K562 (cell line): Measurements from ENCODE around the gene ERVH48-1. TPM values are rescaled to one million over a fixed set of nuclear protein-coding genes. Genes with fewer than 3 reads are reported as not detected.

Experiments used
- CAMTA2 ChIP-seq: fragments of 250-450 bp; sonication (Bioruptor Pico); conservative IDR thresholded peaks from 2 replicates; pipeline ENCODE4 v1.5.1; 2022
- CBFA2T2 ChIP-seq: fragments of 450-650 bp; conservative IDR thresholded peaks from 2 replicates; pipeline ENCODE4 v1.6.1; 2017; ENCODE audit warnings: mild to moderate bottlenecking
- CHD1 ChIP-seq: fragments of 200-600 bp; sonication (generic); IDR thresholded peaks from one replicate; pipeline ENCODE4 v1.6.1; 2012; ENCODE audit warnings: mild to moderate bottlenecking, moderate library complexity, low read length, inconsistent platforms
- ELF1 ChIP-seq: fragments of 200-800 bp; sonication (Bioruptor generic); IDR thresholded peaks from 2 replicates; pipeline ENCODE4 v1.6.1; 2016; ENCODE audit warnings: missing genetic modification characterization, missing compliant biosample characterization
- ELF4 ChIP-seq: fragments of 450-650 bp; formaldehyde crosslinking; IDR thresholded peaks from 2 replicates; pipeline ENCODE4 v1.4.0; 2022; ENCODE audit warnings: missing genetic modification characterization
- ETV5 ChIP-seq: sonication (generic); formaldehyde crosslinking; IDR thresholded peaks from 2 replicates; pipeline ENCODE4 v1.4.0; 2020; ENCODE audit warnings: low read depth, mild to moderate bottlenecking, missing genetic modification reagents
- FOXJ2 ChIP-seq: fragments of 200-800 bp; sonication (Bioruptor generic); IDR thresholded peaks from 2 replicates; pipeline ENCODE4 v1.6.1; 2016; ENCODE audit warnings: missing genetic modification characterization, missing compliant biosample characterization
- HNRNPH1 ChIP-seq: fragments of 200-400 bp; formaldehyde crosslinking; optimal IDR thresholded peaks from 2 replicates; pipeline ENCODE3; 2017; ENCODE audit warnings: low read depth, mild to moderate bottlenecking, low read length, moderate library complexity
- SIRT6 ChIP-seq: IDR thresholded peaks from one replicate; pipeline ENCODE4 v1.6.1; 2012; ENCODE audit warnings: low read depth, mild to moderate bottlenecking, control low read depth, inconsistent platforms, low read length, moderate library complexity
- SMAD2 ChIP-seq: fragments of 150-350 bp; IDR thresholded peaks from 2 replicates; pipeline ENCODE4 v1.6.1; 2014; ENCODE audit warnings: low read depth, mild to moderate bottlenecking, low read length
- STAT5B ChIP-seq: fragments of 250-450 bp; sonication (Bioruptor Pico); IDR thresholded peaks from 2 replicates; pipeline ENCODE4 v1.8.0; 2021; ENCODE audit warnings: mild to moderate bottlenecking, inconsistent platforms
- ZBTB17 ChIP-seq: fragments of 450-650 bp; formaldehyde crosslinking; IDR thresholded peaks from 2 replicates; pipeline ENCODE4 v1.4.0; 2020; ENCODE audit warnings: mild to moderate bottlenecking
- ZBTB40 ChIP-seq, 2 experiments: fragments of 450-650 bp in 1 of 2; sonication (generic) in 1 of 2; formaldehyde crosslinking in 1 of 2; IDR thresholded peaks; 2 replicates each; pipeline versions ENCODE4 v1.7.1 to v1.9.0; 2016 to 2022; ENCODE audit warnings: inconsistent platforms in 1 of 2, mild to moderate bottlenecking in 1 of 2, missing genetic modification reagents in 1 of 2
- ZNF146 ChIP-seq: IDR thresholded peaks from one replicate; pipeline ENCODE4 v1.6.1; 2018; ENCODE audit warnings: missing compliant biosample characterization; ENCODE audit not compliant: unreplicated experiment
- ZNF354B ChIP-seq: fragments of 250-450 bp; sonication (Bioruptor Pico); IDR thresholded peaks from 2 replicates; pipeline ENCODE4 v1.4.0; 2020
- ZNF444 ChIP-seq: fragments of 250-450 bp; sonication (Bioruptor Pico); IDR thresholded peaks from 2 replicates; pipeline ENCODE4 v1.4.0; 2020; ENCODE audit warnings: mild to moderate bottlenecking, moderate library complexity
- ZNF57 ChIP-seq: fragments of 450-650 bp; formaldehyde crosslinking; IDR thresholded peaks from 2 replicates; pipeline ENCODE4 v1.4.0; 2020; ENCODE audit warnings: mild to moderate bottlenecking, moderate library complexity
- polyA plus RNA-seq, 8 experiments: library from polyadenylated mRNA; depleted of rRNA in 4 of 8; stranded (reverse) in 5 of 8; unstranded in 3 of 8; fragments of >200 nt; fragmentation: Nextera tagmentation in 2 of 8; fragmentation: Illumina TruSeq in 1 of 8; extraction: Ambion mirVana in 2 of 8; extraction: Trizol in 1 of 8; gene quantifications; 2 replicates each; pipeline versions ENCODE4 v1.2.1 to v1.2.3, GENCODE V29; 2011 to 2014; ENCODE audit warnings: inconsistent platforms in 1 of 8, missing spikeins in 1 of 8
- total RNA-seq, 7 experiments: library from RNA; depleted of rRNA in 6 of 7; stranded (reverse); fragments of >200 nt in 6 of 7; fragmentation: Illumina TruSeq in 2 of 7; extraction: Trizol in 2 of 7; gene quantifications; 2 replicates each; pipeline versions ENCODE4 v1.2.1 to v1.2.3, GENCODE V29; 2011 to 2021; ENCODE audit warnings: low replicate concordance in 1 of 7
- TF ChIP-seq, protein P1 (sequence below): fragments of 450-650 bp; formaldehyde crosslinking; IDR thresholded peaks from 2 replicates; pipeline ENCODE4 v1.4.0; 2020; ENCODE audit warnings: mild to moderate bottlenecking, moderate library complexity
- TF ChIP-seq, protein P2 (sequence below): sonication (generic); formaldehyde crosslinking; IDR thresholded peaks from 2 replicates; pipeline ENCODE4 v1.8.1; 2023; ENCODE audit warnings: mild to moderate bottlenecking, missing genetic modification reagents

The ERVH48-1 gene
- total and polyA plus RNA-seq, 9 of the 15 experiments (the other 6 are each of a cell fraction or from before 2014, with no cell fraction given) = 0.08 to 0.49 (median 0.16) TPM; not detected in 3

DNA sequence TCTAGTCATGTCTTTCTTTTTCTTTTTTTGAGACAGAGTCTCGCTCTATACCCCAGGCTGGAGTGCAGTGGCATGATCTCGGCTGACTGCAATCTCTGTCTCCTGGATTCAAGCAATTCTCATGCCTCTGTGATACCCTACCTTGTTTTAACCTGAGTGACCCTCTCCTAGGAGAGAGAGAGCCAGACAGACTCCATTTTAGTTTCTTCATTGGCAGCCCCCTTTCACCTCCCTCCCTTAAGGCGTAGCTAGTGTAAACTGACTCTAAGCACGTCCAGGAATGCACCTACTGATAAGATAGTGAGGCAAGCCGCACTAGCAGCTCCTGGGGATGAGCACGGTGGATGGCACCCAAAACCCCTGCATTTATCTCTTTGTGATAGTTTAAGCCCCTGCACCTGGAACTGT is 43.8 kb upstream of the ERVH48-1 start (continued):
- TF ChIP-seq ZBTB40 (IDR thresholded peaks at IDR 0.05) (no peak), ZBTB40 (CRISPR knock-in tag; IDR thresholded peaks at IDR 0.05) (no peak), ZNF354B (CRISPR knock-in tag) (no peak), ELF1 (no peak), ZBTB17 (no peak), STAT5B (CRISPR knock-in tag) (no peak), ZNF444 (CRISPR knock-in tag) (no peak), CHD1 (no peak), ELF4 (CRISPR knock-in tag) (peak; percentile 43; the same call in 1 of the 2 replicates), CAMTA2 (CRISPR knock-in tag) (no peak), HNRNPH1 (no peak), CBFA2T2 (no peak), ETV5 (CRISPR knock-in tag) (no peak), SMAD2 (no peak), ZNF146 (CRISPR knock-in tag) (no peak), ZNF57 (CRISPR knock-in tag) (no peak), SIRT6 (no peak), FOXJ2 (tag) (no peak)
- TF ChIP-seq, protein P1, sequence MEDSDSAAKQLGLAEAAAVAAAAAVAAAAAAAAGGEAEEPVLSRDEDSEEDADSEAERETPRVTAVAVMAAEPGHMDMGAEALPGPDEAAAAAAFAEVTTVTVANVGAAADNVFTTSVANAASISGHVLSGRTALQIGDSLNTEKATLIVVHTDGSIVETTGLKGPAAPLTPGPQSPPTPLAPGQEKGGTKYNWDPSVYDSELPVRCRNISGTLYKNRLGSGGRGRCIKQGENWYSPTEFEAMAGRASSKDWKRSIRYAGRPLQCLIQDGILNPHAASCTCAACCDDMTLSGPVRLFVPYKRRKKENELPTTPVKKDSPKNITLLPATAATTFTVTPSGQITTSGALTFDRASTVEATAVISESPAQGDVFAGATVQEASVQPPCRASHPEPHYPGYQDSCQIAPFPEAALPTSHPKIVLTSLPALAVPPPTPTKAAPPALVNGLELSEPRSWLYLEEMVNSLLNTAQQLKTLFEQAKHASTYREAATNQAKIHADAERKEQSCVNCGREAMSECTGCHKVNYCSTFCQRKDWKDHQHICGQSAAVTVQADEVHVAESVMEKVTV (CRISPR knock-in tag) = no peak
- TF ChIP-seq, protein P2, sequence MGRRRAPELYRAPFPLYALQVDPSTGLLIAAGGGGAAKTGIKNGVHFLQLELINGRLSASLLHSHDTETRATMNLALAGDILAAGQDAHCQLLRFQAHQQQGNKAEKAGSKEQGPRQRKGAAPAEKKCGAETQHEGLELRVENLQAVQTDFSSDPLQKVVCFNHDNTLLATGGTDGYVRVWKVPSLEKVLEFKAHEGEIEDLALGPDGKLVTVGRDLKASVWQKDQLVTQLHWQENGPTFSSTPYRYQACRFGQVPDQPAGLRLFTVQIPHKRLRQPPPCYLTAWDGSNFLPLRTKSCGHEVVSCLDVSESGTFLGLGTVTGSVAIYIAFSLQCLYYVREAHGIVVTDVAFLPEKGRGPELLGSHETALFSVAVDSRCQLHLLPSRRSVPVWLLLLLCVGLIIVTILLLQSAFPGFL (CRISPR knock-in tag) = no peak
